ENCODE data around the gene RDH13.

- no peak for TF ChIP-seq YY1 (IDR thresholded peaks at IDR 0.05)
- TF ChIP-seq CTCF (IDR thresholded peaks at IDR 0.05; ENCODE audit: low read depth, low read length, missing input control), result no peak
- TF ChIP-seq JUND (IDR thresholded peaks at IDR 0.05), result no peak
- TF ChIP-seq, protein P1, sequence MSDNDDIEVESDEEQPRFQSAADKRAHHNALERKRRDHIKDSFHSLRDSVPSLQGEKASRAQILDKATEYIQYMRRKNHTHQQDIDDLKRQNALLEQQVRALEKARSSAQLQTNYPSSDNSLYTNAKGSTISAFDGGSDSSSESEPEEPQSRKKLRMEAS (IDR thresholded peaks at IDR 0.05), result no peak
- TF ChIP-seq GABPA (IDR thresholded peaks at IDR 0.05 in 1 of 2, conservative IDR thresholded peaks at IDR 0.05 in 1 of 2), result no peak
- TF ChIP-seq RXRA (IDR thresholded peaks at IDR 0.05), result no peak
- TF ChIP-seq TAF1 (conservative IDR thresholded peaks at IDR 0.05), result no peak
- TF ChIP-seq REST (IDR thresholded peaks at IDR 0.05), result no peak
- no peak for TF ChIP-seq RAD21 (IDR thresholded peaks at IDR 0.05)
- no peak for TF ChIP-seq ZBTB33 (IDR thresholded peaks at IDR 0.05)
- no peak for TF ChIP-seq EGR1 (IDR thresholded peaks at IDR 0.05; ENCODE audit: low read depth in 2 of 2)
- TF ChIP-seq HNF4G (IDR thresholded peaks at IDR 0.05), result no peak
- TF ChIP-seq HNF4A (conservative IDR thresholded peaks at IDR 0.05), result no peak
Measured at GRCh38 chr19:55053735-55054134, 9.2 kb downstream of the RDH13 start.
